Right cardiac atrium (tissue), 5 donors: Measurements from ENCODE around the gene SLC9A9. TPM values are rescaled to one million over a fixed set of nuclear protein-coding genes. Genes with fewer than 3 reads are reported as not detected.
A peak's percentile ranks its signal among the peaks of the same experiment; 100 is the strongest.
"Not testable (repeated sequence)": the region's sequence is repeated elsewhere in the genome, so short reads cannot be mapped to it uniquely, and the experiment has no call there.

Experiments
- ATAC-seq, 2 donors: fragments of 200-7000 bp; cut with Tn5 transposase; one replicate each; pipeline versions ENCODE4 v1.8.0 to v1.9.1; 2020; ENCODE audit warnings: moderate library complexity in 2 of 2, mild to moderate bottlenecking in 1 of 2
- DNase-seq, 3 donors: peaks; one replicate each; pipeline ENCODE4 v3.0.0-alpha.2; 2020
- H3K27ac ChIP-seq: one replicate; pipeline ENCODE4 v1.5.1; 2013; ENCODE audit warnings: mild to moderate bottlenecking, low read length, control low read depth, moderate library complexity
- H3K27me3 ChIP-seq: one replicate; pipeline ENCODE4 v1.6.1; 2013; ENCODE audit not compliant: control insufficient read depth, insufficient read depth
- H3K4me1 ChIP-seq: one replicate; pipeline ENCODE4 v1.6.1; 2013; ENCODE audit warnings: low read length; ENCODE audit not compliant: control insufficient read depth, insufficient read depth
- H3K4me3 ChIP-seq: one replicate; pipeline ENCODE4 v1.5.1; 2013; ENCODE audit warnings: low read length, control low read depth
- H3K9me3 ChIP-seq: one replicate; pipeline ENCODE4 v1.6.1; 2013; ENCODE audit warnings: low read length; ENCODE audit not compliant: control insufficient read depth
- WGBS: extraction: QIAGEN DNeasy Blood & Tissue Kit; methylation state at CpG from one replicate; pipeline ENCODE4 v1.1.7; 2013; 5-methylcytosine and 5-hydroxymethylcytosine counted together
- intact Hi-C, 4 donors: fragments of 100-400 bp; cut with DNase I; formaldehyde crosslinking; loops; one replicate each; pipeline versions ENCODE4 v1.11.0 to v1.14.0; 2022 to 2023
- polyA plus RNA-seq: library from polyadenylated mRNA; stranded (reverse); fragments of 200-250 nt; gene quantifications from one replicate; pipeline ENCODE4 v1.2.3, GENCODE V29; 2013
- total RNA-seq, 4 donors: library from RNA; stranded (reverse); fragmentation: NEBNext Ultra II Directional; extraction: Animal tissue kit (Norgen Biotek cat#: 25700); gene quantifications; one replicate each; pipeline ENCODE4 v1.2.1, GENCODE V29; 2021
- donor health status: healthy with polysubstance abuse.
- donor health status: DM: no; HTN: yes; CAD: no.
- donor health status: DM: no; HTN: no; CAD: no.
- donor health status: DM: no; HTN: yes; CAD: no; lungs with severe emphysema.
- donor health status: DM: yes; HTN: yes; CAD: no.

Gene SLC9A9
- total and polyA plus RNA-seq, 5 donors = 3.6 to 14.9 (median 9.2) TPM

- no peak overlapping the region for H3K27ac ChIP-seq
- no peaks in the 10 kb centered on the region for H3K9me3 ChIP-seq
- intact Hi-C loops = no loop called here
- 72% methylated on average over 1 of the region's 1 CpG for WGBS
- no peak for ATAC-seq
- peaks cover 4% of the 10 kb centered on the region for H3K4me1 ChIP-seq
- H3K4me3 ChIP-seq = no peak overlapping the region
- no peak for DNase-seq
- H3K27me3 ChIP-seq = no peaks in the 10 kb centered on the region
These were observed 322.2 kb downstream of the SLC9A9 start for GRCh38 chr3:143526011-143526545.

GRCh38 chr3:143525408-143525807 lies 322.9 kb downstream of the SLC9A9 start:
- Histone ChIP-seq H3K9me3 (no peaks in the 10 kb centered on the region), H3K27me3 (no peaks in the 10 kb centered on the region), H3K4me1 (peaks cover 4% of the 10 kb centered on the region), H3K4me3 (no peak overlapping the region), H3K27ac (no peak overlapping the region)
- no peak for ATAC-seq
- no peak for DNase-seq
- intact Hi-C loops = no loop called here
- WGBS = 81% methylated on average over 2 of the region's 2 CpGs

- WGBS = 86% methylated on average over 2 of the region's 2 CpGs
- Histone ChIP-seq H3K27me3 (no peaks in the 10 kb centered on the region), H3K4me1 (peaks cover 2% of the 10 kb centered on the region), H3K4me3 (no peak overlapping the region), H3K9me3 (no peaks in the 10 kb centered on the region), H3K27ac (no peak overlapping the region)
- intact Hi-C loops = no loop called here
- ATAC-seq (no peak), DNase-seq (no peak)
These were observed 326.5 kb downstream of the SLC9A9 start for GRCh38 chr3:143521803-143522202.

- H3K27me3 ChIP-seq, DNase-seq, H3K27ac ChIP-seq, ATAC-seq, H3K9me3 ChIP-seq, H3K4me1 ChIP-seq, intact Hi-C loops, H3K4me3 ChIP-seq: not testable (repeated sequence)
- WGBS = 83% methylated on average over 8 of the region's 8 CpGs
These were observed 331.1 kb downstream of the SLC9A9 start for GRCh38 chr3:143517131-143517530.

GRCh38 chr3:143514874-143515273 lies 333.4 kb downstream of the SLC9A9 start:
- WGBS = 81% methylated on average over 2 of the region's 2 CpGs
- no peaks in the 10 kb centered on the region for H3K27me3 ChIP-seq
- no peak for ATAC-seq
- intact Hi-C loops = no loop called here
- H3K4me1 ChIP-seq = no peaks in the 10 kb centered on the region
- no peak overlapping the region for H3K4me3 ChIP-seq
- no peak for DNase-seq
- no peaks in the 10 kb centered on the region for H3K9me3 ChIP-seq
- no peak overlapping the region for H3K27ac ChIP-seq

GRCh38 chr3:143514109-143514508 lies 334.2 kb downstream of the SLC9A9 start:
- Histone ChIP-seq H3K27ac (no peak overlapping the region), H3K4me1 (no peaks in the 10 kb centered on the region), H3K4me3 (no peak overlapping the region), H3K27me3 (no peaks in the 10 kb centered on the region), H3K9me3 (no peaks in the 10 kb centered on the region)
- DNase-seq = no peak
- 91% methylated on average over 1 of the region's 1 CpG for WGBS
- intact Hi-C loops = no loop called here
- no peak for ATAC-seq

GRCh38 chr3:143511174-143511879 lies 336.9 kb downstream of the SLC9A9 start:
- no peaks in the 10 kb centered on the region for H3K27me3 ChIP-seq
- 85% methylated on average over 5 of the region's 5 CpGs for WGBS
- DNase-seq (no peak), ATAC-seq (no peak)
- intact Hi-C loops = no loop called here
- no peaks in the 10 kb centered on the region for H3K9me3 ChIP-seq
- H3K27ac ChIP-seq = no peak overlapping the region
- no peaks in the 10 kb centered on the region for H3K4me1 ChIP-seq
- H3K4me3 ChIP-seq = no peak overlapping the region

GRCh38 chr3:143510601-143511000 lies 337.7 kb downstream of the SLC9A9 start:
- ATAC-seq (no peak), DNase-seq (no peak)
- H3K4me3 ChIP-seq = no peak overlapping the region
- no peaks in the 10 kb centered on the region for H3K27me3 ChIP-seq
- H3K27ac ChIP-seq = no peak overlapping the region
- no peaks in the 10 kb centered on the region for H3K9me3 ChIP-seq
- intact Hi-C loops = no loop called here
- WGBS = 99% methylated on average over 1 of the region's 1 CpG
- H3K4me1 ChIP-seq = no peaks in the 10 kb centered on the region

GRCh38 chr3:143507735-143508580 lies 340.3 kb downstream of the SLC9A9 start:
- Histone ChIP-seq H3K4me3 (no peak overlapping the region), H3K27ac (no peak overlapping the region), H3K27me3 (no peaks in the 10 kb centered on the region), H3K9me3 (no peaks in the 10 kb centered on the region), H3K4me1 (no peaks in the 10 kb centered on the region)
- 73% methylated on average over 3 of the region's 3 CpGs for WGBS
- DNase-seq (no peak), ATAC-seq (no peak)
- intact Hi-C loops = no loop called here

GRCh38 chr3:143506190-143506589 lies 342.1 kb downstream of the SLC9A9 start:
- Histone ChIP-seq H3K4me3 (no peak overlapping the region), H3K4me1 (no peaks in the 10 kb centered on the region), H3K9me3 (no peaks in the 10 kb centered on the region), H3K27ac (no peak overlapping the region), H3K27me3 (no peaks in the 10 kb centered on the region)
- no peak for DNase-seq
- ATAC-seq = no peak
- intact Hi-C loops = no loop called here

- Histone ChIP-seq H3K4me1 (no peaks in the 10 kb centered on the region), H3K4me3 (no peak overlapping the region), H3K27ac (no peak overlapping the region), H3K9me3 (no peaks in the 10 kb centered on the region), H3K27me3 (no peaks in the 10 kb centered on the region)
- no peak for ATAC-seq
- intact Hi-C loops = no loop called here
- peak in 1 of 3 donors; percentile 22 for DNase-seq
- 97% methylated on average over 4 of the region's 4 CpGs for WGBS
These were observed 344.9 kb downstream of the SLC9A9 start for GRCh38 chr3:143503325-143503885.
